ENCODE measurements around the gene ENTPD1.
"Not testable (repeated sequence)": the region's sequence is repeated elsewhere in the genome, so short reads cannot be mapped to it uniquely, and the experiment has no call there.

The ENTPD1 gene

GRCh38 chr10:95758351-95759025, 2.5 kb downstream of the ENTPD1 start:
- DNase-seq (ENCODE audit: low read depth in 2 of 2) = no peak

- no peak for DNase-seq (ENCODE audit: low read depth in 2 of 2)
Observed at GRCh38 chr10:95759233-95759826, 3.4 kb downstream of the ENTPD1 start.

GRCh38 chr10:95761939-95762492, 6.1 kb downstream of the ENTPD1 start:
- DNase-seq (ENCODE audit: low read depth in 2 of 2) = no peak

- DNase-seq (ENCODE audit: low read depth in 2 of 2) = no peak
Observed at GRCh38 chr10:95767884-95768556, 12.1 kb downstream of the ENTPD1 start.

DNA sequence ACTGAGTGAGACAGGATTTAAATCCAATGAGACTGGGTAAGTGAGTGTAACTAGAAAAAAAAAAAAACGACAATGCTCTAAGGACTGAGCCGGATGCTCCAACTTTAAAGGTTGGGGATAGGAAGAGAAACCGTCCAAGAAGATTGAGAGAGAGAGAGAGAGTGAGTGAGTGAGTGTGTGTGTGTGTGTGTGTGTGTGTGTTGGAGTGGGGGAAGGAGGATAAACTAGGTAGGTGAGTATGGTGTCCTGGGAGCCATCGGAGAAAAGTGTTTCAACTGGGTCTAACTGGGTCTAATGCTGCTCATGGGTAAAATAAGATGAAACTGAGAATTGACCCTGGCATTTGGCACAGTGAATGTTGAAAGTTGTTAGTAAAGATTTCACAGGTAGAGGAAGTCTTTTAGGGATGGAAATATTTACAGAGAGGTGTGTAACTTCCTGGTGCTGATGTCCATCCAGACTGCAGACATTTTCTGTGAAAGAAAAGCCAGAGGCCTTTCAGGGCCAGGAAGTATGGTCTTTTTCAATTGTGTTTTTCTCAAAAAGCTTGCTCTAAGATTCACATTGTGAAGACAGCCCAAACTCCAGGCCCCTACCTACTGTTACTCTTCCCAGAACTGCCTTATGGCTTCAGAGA, 14.2 kb downstream of the ENTPD1 start:
- no peak for DNase-seq (ENCODE audit: low read depth in 2 of 2)

- DNase-seq (ENCODE audit: low read depth in 2 of 2) = not testable (repeated sequence)
Observed at GRCh38 chr10:95773454-95773853, 17.5 kb downstream of the ENTPD1 start.

DNA sequence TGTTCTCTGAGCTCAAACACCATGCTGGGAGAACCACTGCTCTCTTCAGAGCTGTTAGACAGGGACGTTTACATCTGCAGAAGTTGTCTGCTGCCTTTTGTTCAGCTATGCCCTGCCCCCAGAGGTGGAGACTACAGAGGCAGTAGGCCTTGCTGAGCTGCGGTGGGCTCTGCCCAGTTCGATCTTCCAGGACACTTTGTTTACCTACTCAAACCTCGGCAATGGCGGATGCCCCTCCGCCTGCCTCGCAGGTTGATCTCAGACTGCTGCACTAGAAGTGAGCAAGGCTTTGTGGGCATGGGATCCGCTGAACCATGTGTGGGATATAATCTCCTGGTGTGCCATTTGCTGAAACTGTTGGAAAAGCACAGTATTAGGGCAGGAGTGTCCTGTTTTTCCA, 21.7 kb downstream of the ENTPD1 start:
- not testable (repeated sequence) for DNase-seq (ENCODE audit: low read depth in 2 of 2)

DNA sequence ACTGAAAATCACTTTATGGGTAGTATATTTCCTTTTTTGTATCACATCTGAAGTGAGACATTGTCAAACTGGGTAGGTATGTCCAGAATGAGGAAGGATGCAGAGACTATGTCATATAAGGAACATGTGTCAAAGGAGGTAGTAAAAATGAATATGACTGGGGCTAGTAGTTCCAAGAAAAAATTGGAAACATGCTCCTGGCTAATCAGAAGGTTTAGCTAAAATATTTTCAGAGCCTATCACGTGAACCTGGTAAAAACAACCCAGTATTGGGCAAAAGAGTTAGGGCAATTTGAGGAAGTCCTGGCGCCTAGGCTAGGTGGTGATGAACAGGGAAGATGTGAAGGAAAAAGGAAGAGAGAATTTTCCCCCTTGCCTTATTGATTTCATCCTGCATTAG, 26.4 kb downstream of the ENTPD1 start:
- no peak for DNase-seq (ENCODE audit: low read depth in 2 of 2)

DNA sequence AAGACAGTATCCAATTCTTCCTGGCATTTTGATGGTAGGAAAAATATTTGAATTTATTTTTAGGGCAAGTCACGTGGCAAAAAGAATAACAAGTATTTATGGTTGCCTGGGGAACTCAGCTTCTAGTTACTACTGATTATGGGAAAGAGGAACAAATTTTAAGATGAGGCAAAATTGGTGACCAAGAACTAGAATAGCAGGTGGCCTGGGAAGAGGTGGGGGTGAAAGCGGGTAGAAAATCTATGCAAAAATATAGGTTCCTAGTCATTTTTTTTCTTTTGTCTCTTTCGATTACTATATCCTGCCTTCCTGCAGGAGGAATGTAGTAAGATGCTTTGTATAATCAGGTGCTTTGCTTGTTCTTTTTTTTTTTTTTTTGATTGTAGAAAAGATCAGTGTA, 27.8 kb downstream of the ENTPD1 start:
- DNase-seq (ENCODE audit: low read depth in 2 of 2) = no peak

DNA sequence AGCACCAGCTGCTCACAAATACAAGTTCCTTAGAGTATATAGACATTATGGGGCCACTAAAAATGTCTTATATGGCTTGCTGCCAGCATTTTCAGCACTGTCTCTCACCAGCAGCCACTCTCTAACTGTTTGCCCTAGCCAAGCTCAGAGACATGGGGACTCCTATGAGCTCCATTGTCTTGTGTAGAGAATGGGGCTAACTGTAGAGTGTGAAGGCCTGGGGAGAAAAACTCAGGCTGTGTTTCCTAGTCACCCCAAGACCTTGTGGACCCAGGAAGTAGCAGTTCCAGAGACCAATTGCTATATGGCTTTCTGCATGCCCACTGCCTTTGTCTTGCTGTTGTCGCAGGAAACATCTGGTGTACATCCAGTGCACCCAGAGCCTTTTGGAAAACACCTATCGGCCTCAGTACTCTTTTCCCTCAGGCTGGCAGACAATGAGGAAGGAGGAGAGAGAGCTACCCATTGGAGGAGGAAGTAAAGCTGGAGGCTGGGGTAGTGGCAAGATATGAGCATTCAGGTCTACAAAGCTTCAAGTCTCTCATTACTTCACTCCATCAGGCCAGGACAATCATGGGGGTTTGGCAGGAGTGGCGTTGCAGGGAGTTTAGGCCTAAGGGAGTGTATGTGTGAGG, 28.4 kb downstream of the ENTPD1 start:
- DNase-seq (ENCODE audit: low read depth in 2 of 2) = no peak

- no peak for DNase-seq (ENCODE audit: low read depth in 2 of 2)
Observed at GRCh38 chr10:95785317-95785716, 29.4 kb downstream of the ENTPD1 start.

DNA sequence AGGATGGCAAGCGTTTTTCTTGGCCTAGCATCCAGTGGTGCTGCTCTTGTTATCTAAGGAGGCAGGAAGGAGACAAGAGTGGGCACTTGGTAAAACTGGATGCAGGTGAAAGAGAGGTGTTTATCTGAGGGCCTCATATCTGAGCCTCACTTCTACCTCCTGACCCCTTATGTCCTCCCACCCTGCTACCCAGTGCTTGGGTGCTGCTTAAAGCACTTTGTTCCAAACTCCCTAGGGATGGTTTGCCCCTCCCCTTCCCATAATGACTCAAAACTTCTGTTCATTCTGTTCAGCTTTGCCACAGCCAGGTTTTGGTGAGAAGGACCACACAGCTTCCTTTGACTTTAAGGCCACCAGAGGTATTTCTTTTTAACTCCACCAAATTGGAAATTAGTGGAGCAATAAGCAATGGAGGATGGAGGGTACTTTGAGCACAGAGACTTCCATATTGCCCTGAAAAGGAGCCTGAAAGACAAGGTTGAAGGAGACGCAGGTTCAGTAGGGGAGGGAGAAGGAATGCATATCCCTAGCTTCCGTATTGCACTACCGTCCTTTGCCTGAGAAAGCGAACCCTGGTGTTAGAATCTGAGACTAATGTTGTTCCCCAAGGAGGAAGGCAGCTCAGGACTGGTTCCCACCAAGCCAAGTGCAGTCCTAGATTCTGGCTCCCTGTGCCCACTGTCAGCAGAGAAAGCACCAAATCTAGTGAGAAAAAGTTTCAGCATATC, 30.1 kb downstream of the ENTPD1 start:
- DNase-seq (ENCODE audit: low read depth in 2 of 2) = no peak

DNA sequence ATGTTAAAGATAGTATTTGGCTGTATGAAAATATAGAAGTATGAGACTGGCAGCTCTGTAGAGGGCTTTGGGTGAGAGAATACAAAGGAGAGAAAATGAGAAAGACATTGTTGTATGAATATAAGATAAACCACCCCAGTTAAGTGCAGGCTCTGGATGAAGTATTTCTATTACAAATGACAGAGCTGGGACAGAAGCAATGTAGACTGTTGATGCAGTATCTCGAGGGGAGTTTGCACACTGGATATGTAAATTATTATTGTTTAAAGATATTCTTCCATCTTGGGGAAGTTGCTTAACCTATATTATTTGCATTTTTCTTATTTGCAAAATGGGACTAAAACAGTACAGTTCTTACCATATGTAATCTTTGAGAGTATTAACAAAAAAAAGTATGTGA, 31.5 kb downstream of the ENTPD1 start:
- no peak for DNase-seq (ENCODE audit: low read depth in 2 of 2)

GRCh38 chr10:95788830-95789229, 32.9 kb downstream of the ENTPD1 start:
- no peak for DNase-seq (ENCODE audit: low read depth in 2 of 2)

- DNase-seq (ENCODE audit: low read depth in 2 of 2) = no peak
Observed at GRCh38 chr10:95789902-95790301, 33.9 kb downstream of the ENTPD1 start.

DNA sequence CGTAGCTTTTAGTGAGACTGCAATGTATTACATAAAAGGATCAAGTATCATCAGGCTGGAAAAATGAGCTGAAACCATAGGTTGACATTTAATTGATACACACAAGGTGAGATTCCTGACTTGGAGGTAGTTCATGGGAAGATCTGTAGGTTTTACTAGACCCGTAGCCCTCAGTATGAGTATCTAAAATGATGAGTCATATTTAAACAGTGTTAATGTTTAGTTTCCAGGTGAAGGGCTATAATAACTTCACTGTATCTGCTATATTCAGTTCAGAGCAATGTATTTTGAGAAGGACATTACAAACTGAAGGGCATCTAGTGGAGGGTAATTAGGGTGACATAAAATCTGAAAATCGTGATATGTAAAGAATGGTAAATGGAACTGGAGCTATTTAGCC, 35.0 kb downstream of the ENTPD1 start:
- DNase-seq (ENCODE audit: low read depth in 2 of 2) = no peak

DNA sequence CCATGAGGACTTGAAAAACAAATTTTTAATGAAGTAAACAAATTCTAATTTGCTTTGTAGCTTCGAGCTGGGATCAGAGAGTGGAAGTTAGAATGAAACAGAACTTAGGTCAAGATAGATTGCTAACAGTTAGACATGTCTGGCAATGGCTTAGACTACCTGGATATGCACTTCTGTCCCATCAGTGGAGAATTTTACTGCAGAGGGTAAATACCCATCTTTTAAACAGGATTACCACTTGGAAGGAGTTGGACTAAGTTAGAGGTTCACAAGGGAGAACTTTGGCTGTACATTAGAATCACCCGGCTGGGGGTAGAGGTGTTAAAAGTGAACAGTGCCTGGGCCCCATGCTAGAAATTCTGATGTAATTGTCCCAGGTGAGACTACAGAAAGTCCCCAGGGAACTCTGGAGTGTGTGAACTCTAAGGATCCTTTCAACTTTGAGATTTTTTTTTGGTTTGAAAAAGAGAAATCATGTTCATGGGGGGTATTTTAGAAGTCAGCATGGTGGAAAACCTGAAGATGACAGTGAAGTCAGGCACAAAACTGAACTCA, 35.5 kb downstream of the ENTPD1 start:
- no peak for DNase-seq (ENCODE audit: low read depth in 2 of 2)

DNA sequence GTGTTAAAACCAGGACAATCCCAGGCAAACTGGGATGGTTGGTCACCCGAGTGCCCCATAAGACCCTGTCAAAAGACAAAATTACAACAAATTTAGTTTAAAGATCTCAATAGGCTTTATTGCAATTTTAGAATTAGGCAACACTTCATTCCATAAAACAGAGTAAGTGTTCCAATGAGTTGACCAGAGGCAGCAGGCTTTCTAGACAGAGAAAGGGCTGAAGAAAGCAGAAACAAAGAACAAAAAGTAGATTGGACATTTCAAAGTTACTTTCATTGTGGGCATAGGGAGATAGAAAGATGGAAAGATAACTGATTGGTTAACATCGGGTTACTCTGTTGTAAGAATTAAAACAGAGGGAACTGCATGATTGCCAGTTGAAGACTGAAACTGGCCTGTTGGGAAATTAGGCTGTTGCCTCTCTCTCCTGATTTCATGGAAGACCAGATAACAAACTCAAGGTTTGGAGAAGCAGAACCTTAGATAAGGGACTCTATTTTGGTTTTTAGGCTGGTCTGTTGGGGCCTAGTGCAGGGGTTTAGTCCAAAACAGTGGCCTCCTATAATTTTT, 36.3 kb downstream of the ENTPD1 start:
- no peak for DNase-seq (ENCODE audit: low read depth in 2 of 2)

- no peak for DNase-seq (ENCODE audit: low read depth in 2 of 2)
Observed at GRCh38 chr10:95792874-95793285, 36.9 kb downstream of the ENTPD1 start.

- DNase-seq (ENCODE audit: low read depth in 2 of 2) = peak in 1 of 2 donors; percentile 6
Observed at GRCh38 chr10:95793401-95794045, 37.6 kb downstream of the ENTPD1 start.

Data from stimulated activated CD8-positive, alpha-beta memory T cell treated with anti-CD3 and anti-CD28 coated beads, Interleukin-7, amount 100 ng/mL, for 4 hours (primary cell).